ENCODE results near the gene CEP104. TPM values are rescaled to one million over a fixed set of nuclear protein-coding genes. Genes with fewer than 3 reads are reported as not detected.

Gene CEP104
- total and polyA plus RNA-seq, 9 of the 15 experiments (the other 6 are each of a cell fraction or from before 2014, with no cell fraction given), result 11.2 to 63.4 (median 42.6) TPM

DNA sequence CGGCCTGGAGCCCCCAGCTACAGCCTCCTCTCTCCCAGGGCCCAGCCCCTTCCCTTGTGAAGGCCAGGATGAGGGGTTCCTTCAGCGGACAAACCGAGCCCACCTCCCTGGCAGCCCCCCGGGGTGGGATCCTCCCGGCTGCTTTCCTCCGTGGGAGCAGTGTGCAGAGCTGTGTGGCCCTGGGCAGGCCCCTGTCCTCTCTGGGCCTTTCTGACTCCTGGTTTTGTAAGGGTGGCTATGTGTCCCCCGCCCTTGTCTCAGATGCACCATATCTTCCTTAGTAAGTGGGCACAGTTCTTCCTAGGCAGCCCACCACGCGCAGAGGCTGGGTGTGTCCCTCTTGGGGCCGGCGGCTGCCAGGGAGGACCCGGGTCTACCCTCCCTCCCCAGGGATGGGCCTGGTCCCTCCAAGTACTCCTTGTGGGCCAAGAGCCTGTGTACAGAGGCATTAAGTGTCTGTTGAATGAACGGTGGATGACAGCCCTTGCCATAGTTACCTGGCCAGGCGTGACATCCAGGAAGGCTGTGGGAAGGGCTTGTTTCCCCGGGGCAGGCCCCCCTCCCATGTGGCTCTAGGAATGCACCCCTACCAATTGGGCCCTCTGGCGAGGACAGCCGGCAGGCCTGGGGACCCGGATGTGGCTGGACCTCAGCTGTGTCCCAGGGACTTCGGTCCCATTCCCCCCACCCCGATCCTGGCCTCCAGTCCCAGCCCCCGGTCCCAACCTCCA lies 80.6 kb downstream of the CEP104 start (continued):
- 0 out of 2 replicates have a peak, but pooled peaks have one; percentile 6 for TF ChIP-seq ZNF134 (CRISPR knock-in tag; conservative IDR thresholded peaks at IDR 0.05)
- TF ChIP-seq MTF1 (CRISPR knock-in tag; IDR thresholded peaks at IDR 0.05; ENCODE audit: borderline replicate concordance), result 0 out of 2 replicates have a peak, but pooled peaks have one; percentile 19
- no peak for TF ChIP-seq RAD21 (CRISPR knock-in tag; conservative IDR thresholded peaks at IDR 0.05 in 1 of 2, IDR thresholded peaks at IDR 0.05 in 1 of 2)
- TF ChIP-seq SAFB2 (IDR thresholded peaks at IDR 0.05; ENCODE audit: borderline replicate concordance, low read depth, low read length, severe bottlenecking), result no peak
- TF ChIP-seq UBTF (IDR thresholded peaks at IDR 0.05; ENCODE audit: borderline replicate concordance in 1 of 2, low read depth in 2 of 2, low read length in 2 of 2), result no peak
- no peak for TF ChIP-seq XRCC4 (IDR thresholded peaks at IDR 0.05; ENCODE audit: extremely low read depth, insufficient read depth, insufficient read length)
- no peak for TF ChIP-seq NCOA2 (IDR thresholded peaks at IDR 0.05; ENCODE audit: partially characterized antibody in 2 of 2)
- TF ChIP-seq TBL1XR1 (IDR thresholded peaks at IDR 0.05; ENCODE audit: low read length in 2 of 2), result peak in 1 of 2 experiments; percentile 1; a peak in 1 of 4 replicates
- TF ChIP-seq, protein P1, sequence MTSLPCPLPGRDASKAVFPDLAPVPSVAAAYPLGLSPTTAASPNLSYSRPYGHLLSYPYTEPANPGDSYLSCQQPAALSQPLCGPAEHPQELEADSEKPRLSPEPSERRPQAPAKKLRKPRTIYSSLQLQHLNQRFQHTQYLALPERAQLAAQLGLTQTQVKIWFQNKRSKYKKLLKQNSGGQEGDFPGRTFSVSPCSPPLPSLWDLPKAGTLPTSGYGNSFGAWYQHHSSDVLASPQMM (CRISPR knock-in tag; IDR thresholded peaks at IDR 0.05), result no peak; the same call in 1 of the 2 replicates
- TF ChIP-seq MYC (IDR thresholded peaks at IDR 0.05; ENCODE audit: low read depth, low read length), result no peak
- TF ChIP-seq MYC (CRISPR knock-in tag; IDR thresholded peaks at IDR 0.05; ENCODE audit: borderline replicate concordance, low read depth), result peak; percentile 8; the same call in 1 of the 2 replicates
- TF ChIP-seq CXXC5 (CRISPR knock-in tag; IDR thresholded peaks at IDR 0.05), result no peak
- peak; percentile 52 for TF ChIP-seq ZFX (CRISPR knock-in tag; IDR thresholded peaks at IDR 0.05)
- TF ChIP-seq COPS2 (conservative IDR thresholded peaks at IDR 0.05), result no peak
- TF ChIP-seq CREB5 (CRISPR knock-in tag; IDR thresholded peaks at IDR 0.05), result no peak
- TF ChIP-seq JUND (IDR thresholded peaks at IDR 0.05; ENCODE audit: borderline replicate concordance, low read depth, low read length), result no peak
- TF ChIP-seq JUND (tag; IDR thresholded peaks at IDR 0.05; ENCODE audit: borderline replicate concordance, low read depth, low read length), result no peak
- TF ChIP-seq POLR2B (IDR thresholded peaks at IDR 0.05; ENCODE audit: low read depth, partially characterized antibody), result peak; percentile 14
- TF ChIP-seq, protein P2, sequence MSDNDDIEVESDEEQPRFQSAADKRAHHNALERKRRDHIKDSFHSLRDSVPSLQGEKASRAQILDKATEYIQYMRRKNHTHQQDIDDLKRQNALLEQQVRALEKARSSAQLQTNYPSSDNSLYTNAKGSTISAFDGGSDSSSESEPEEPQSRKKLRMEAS (CRISPR knock-in tag; IDR thresholded peaks at IDR 0.05), result 0 out of 2 replicates have a peak, but pooled peaks have one; percentile 7
- no peak for TF ChIP-seq THRAP3 (IDR thresholded peaks at IDR 0.05; ENCODE audit: borderline replicate concordance)
